Ammon's horn (tissue), 1 donor: ENCODE results near the gene IDH3B.
"Not testable (repeated sequence)": the region's sequence is repeated elsewhere in the genome, so short reads cannot be mapped to it uniquely, and the experiment has no call there.

Experiments used
- DNase-seq: peaks from one replicate; pipeline ENCODE4 v3.0.0-alpha.2; 2016; ENCODE audit warnings: low spot score

The IDH3B gene

GRCh38 chr20:2663887-2664719 is at the start of gene IDH3B:
Gene IDH3B, minus strand, starts transcription at chr20:2664216. Its CDS starts 28 bp downstream, at chr20:2664188.
- peak; percentile 94 for DNase-seq

- DNase-seq: no peak
Measured at GRCh38 chr20:2713285-2713684, 49.3 kb upstream of the IDH3B start.

- no peak for DNase-seq
Measured at GRCh38 chr20:2709205-2709981, 45.4 kb upstream of the IDH3B start.

- no peak for DNase-seq
Measured at GRCh38 chr20:2708665-2709064, 44.6 kb upstream of the IDH3B start.

GRCh38 chr20:2708073-2708415 is 44.0 kb upstream of the IDH3B start:
- DNase-seq: no peak

- no peak for DNase-seq
Measured at GRCh38 chr20:2707353-2708072, 43.5 kb upstream of the IDH3B start.

- no peak for DNase-seq
Measured at GRCh38 chr20:2706688-2707352, 42.8 kb upstream of the IDH3B start.

GRCh38 chr20:2705931-2706645 is 42.1 kb upstream of the IDH3B start:
- DNase-seq: no peak

GRCh38 chr20:2703716-2704475 is 39.9 kb upstream of the IDH3B start:
- no peak for DNase-seq

- no peak for DNase-seq
Measured at GRCh38 chr20:2701671-2702081, 37.7 kb upstream of the IDH3B start.

GRCh38 chr20:2700913-2701620 is 37.1 kb upstream of the IDH3B start:
- DNase-seq: peak; percentile 77

GRCh38 chr20:2699775-2700413 is 35.9 kb upstream of the IDH3B start:
- DNase-seq: no peak

- no peak for DNase-seq
Measured at GRCh38 chr20:2698912-2699311, 34.9 kb upstream of the IDH3B start.

- no peak for DNase-seq
Measured at GRCh38 chr20:2698186-2698817, 34.3 kb upstream of the IDH3B start.

- no peak for DNase-seq
Measured at GRCh38 chr20:2697768-2698167, 33.8 kb upstream of the IDH3B start.

- no peak for DNase-seq
Measured at GRCh38 chr20:2696646-2697045, 32.6 kb upstream of the IDH3B start.

- not testable (repeated sequence) for DNase-seq
Measured at GRCh38 chr20:2695984-2696525, 32.0 kb upstream of the IDH3B start.

GRCh38 chr20:2695206-2695983 is 31.4 kb upstream of the IDH3B start:
- no peak for DNase-seq
